Ramos (cell line): ENCODE measurements around the gene OR51B2.
"Not testable (repeated sequence)": the region's sequence is repeated elsewhere in the genome, so short reads cannot be mapped to it uniquely, and the experiment has no call there.

Experiments used
- in situ Hi-C: fragments of 300-500 bp; cut with MboI; formaldehyde crosslinking; loops from one replicate; pipeline ENCODE4 v1.14.3; 2022; ENCODE audit warnings: low sequenced_read_pairs; ENCODE audit not compliant: unreplicated experiment

The OR51B2 gene

DNA sequence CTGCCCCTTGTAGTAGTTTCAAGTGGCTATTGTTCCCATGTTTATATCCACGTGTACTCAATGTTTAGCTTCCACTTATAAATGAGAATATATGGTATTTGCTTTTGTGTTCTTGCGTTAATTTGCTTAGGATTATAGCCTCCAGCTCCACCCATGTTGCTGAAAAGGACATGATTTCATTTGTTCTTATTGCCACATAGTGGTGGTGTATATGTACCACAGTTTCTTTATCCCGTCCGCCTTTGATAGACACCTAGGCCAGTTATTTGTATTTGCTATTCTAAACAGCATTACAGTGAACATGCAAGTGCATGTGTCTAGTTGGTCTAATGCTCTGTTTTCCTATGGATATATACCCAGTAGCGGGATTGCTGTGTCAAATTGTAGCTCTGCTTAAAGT lies 6.8 kb downstream of the OR51B2 start:
- in situ Hi-C loops, result no loop called here

DNA sequence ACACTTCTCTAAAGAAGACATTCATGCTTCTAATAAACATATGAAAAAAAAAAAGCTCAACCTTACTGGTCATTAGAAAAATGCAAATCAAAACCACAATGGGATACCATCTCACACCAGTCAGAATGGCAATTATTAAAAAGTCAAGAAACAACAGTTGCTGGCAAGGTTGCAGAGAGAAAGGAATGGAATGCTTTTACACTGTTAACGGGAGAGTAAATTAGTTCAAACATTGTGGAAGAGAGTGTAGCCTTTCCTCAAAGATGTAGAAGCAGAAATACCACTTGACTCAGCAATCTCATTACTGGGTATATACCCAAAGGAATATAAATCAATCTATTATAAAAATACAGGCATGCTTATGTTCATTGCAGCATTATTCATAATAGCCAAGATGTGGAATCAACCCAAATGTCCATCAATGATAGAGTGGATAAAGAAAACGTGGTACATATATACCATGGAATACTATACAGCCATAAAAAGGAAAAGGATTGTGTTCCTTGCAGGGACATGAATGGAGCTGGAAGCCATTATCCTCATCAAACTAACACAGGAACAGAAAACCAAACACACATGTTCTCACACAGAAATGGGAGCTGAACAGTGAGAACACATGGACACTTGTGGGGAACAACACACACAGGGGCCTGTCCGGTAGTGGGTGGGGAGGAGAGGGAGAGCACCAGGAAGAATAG lies 10.6 kb downstream of the OR51B2 start:
- in situ Hi-C loops, result not testable (repeated sequence)

DNA sequence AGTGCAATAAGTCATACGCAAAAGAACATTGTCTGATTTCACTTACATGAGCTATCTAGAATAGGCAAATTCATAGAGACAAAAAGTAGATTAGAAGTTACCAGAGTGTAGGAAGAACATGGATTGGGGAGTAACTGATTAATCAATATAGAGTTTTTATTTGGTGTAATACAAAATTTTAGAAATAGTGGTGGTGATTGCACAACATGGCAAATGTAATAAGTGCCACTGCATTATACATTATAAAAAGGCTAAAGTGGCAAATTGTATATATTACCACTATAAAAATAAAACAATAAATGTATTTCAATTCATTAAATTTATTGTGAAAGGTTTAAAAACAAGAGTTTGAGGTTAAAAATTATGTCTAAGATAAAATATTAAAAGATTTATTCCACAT lies 13.7 kb downstream of the OR51B2 start:
- in situ Hi-C loops, result no loop called here

DNA sequence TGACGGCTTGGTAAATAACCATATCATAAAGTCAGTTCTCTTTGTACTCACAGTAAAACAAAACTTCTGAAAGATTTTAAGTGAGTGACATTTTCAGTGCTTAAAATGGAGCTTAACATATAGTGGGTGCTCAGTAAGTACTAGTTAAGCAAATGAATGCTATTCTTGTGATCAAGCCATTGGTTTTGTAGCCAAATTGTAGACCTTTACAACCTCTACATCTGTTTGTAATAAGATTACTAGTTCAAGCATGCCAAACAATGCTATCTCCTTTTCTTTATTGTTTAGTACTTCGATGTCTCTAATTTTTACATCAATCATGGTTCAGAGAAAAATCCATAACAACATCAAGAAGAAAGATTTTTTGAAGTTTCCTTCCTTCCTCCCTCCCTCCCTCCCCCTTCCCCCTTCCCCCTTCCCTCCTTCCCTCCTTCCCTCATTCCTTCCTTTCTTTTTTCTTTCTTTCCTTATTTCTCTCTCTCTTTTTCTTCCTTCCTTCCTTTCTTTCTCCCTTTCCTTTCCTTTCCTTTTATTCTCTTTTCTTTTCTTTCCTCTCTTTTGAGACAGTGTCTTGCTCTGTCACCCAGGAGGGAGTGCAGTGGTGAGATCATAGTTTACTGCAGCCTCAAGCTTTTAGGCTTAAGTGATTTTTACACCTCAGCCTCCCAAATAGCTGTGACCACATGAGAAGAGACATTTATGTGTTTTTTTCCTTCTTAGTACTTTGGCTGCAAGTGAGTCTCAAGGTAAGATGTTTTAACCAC lies 16.7 kb downstream of the OR51B2 start:
- in situ Hi-C loops, result no loop called here

DNA sequence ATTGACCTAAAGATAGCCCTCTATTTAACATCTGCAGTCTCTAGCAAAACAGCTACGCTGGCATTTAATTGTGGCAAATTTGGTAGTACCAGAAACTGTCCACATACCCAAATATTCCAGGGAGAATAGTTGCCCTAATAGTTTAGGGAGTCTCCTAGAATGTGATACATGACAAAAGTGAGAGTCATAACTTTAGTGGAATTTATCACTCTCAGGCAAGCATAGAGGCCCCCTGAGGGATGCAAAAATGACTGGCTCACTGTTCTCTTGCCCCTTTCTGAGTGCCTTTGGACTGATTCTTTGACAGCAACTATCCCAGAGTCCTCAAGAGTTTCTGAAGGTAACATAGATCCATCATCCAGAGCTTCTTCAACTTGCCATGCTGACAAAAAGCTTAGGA lies 20.1 kb downstream of the OR51B2 start:
- in situ Hi-C loops, result no loop called here

DNA sequence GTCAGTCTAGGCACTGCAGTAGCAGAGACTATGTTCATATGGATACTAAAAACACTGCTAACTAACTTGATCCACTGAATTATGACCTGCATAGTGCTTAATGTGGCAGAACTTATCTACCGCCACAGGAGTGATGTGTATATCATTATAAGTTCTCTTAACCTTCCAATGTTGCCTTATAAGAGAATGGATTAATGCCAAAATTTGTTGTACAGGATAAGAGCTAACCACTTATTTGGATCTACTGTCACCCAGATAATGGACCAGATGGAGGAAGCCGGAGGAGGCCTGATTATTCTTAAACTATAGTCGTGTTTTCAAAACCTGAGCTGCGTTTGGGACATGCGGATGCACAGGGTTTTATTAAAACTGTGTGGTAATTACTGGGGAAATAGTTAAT lies 20.5 kb downstream of the OR51B2 start:
- in situ Hi-C loops, result no loop called here

DNA sequence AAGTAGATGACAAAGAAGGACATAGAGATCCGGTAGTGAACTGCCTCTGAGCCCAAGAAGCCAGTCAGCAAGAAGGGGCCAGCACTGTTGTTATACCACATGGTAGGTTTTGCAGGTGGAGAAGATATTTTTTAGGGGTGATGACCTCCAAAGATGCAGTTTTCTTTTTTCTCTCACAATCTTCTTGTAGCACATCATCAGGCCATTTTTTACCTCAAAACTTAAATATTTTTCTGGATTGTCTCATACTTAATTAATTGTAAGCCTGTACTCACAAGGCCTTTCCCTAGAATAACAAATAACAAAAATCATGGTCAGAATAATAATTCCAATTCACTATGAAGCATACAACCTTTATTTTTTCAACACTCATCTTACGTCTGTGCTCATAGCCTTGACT lies 22.3 kb downstream of the OR51B2 start, which contains the start of gene OR51B4:
Gene OR51B4, minus strand, starts transcription at position 101 of the 400 bp plus-strand sequence. Its CDS starts 0 bp downstream, at position 101.
- in situ Hi-C loops, result no loop called here

DNA sequence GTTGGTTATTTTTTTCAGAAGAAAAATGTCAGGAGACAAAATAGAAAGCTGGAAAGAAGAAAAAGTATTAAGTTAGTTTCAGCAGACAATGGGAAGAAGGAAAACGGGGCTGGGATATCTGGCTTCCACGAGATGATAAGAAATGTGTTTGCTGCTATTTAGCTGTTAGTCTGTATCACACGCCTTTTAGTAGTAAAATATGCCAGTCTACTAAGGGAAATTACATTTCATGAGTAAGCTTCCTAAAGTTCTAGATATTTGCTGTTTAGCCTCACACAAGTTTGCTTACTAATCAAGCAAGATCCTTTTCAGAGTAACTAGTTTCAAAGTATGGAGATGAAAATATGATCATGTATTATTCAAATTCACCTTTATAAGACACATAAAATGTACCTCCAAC lies 23.8 kb downstream of the OR51B2 start:
- in situ Hi-C loops, result no loop called here

DNA sequence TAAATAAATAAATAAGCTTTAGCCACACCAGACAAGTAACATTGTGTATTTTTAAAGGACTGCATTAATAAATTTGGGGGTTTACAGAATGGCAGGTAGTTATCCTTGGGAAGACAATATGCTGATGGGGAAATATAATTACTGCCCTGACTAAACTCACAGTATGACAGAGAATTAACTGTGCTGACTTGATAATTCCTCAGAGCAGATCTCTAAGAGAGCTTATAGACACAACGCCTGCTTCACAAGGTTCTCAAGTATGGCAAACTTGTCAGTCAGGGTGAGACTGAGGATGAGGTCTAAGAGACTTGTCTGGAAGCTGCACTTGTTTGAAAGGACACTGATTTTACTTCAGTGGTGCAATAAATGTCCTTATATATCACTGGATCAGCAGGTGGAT lies 25.6 kb downstream of the OR51B2 start:
- in situ Hi-C loops, result no loop called here

DNA sequence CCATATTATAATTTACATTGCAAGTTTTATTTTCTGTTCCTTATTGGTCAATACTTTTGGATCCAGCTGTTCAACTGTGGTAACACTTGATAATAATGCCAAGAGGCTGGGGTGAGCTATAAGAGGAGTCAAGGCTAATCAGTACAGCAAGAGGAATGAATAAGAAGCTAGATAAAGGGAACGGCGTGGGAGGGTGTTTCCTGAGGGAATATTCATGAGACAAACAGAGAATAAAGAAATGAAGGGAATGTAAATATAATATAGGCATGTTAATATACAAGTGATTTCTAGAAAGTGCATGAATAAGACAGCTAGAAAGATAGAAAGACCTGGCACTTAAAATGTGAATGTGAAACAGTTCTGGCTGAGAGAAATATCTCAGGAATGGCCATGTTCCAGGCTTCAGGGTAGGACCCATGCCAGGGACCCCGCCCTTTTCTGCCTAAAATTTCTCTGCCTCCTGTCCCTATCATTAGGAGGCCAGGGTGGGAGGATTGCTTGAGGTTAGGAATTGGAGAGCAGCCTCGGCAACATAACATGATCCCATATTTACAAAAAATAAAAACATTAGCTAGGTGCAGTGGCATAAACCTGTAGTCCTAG lies 26.3 kb downstream of the OR51B2 start:
- in situ Hi-C loops, result no loop called here

DNA sequence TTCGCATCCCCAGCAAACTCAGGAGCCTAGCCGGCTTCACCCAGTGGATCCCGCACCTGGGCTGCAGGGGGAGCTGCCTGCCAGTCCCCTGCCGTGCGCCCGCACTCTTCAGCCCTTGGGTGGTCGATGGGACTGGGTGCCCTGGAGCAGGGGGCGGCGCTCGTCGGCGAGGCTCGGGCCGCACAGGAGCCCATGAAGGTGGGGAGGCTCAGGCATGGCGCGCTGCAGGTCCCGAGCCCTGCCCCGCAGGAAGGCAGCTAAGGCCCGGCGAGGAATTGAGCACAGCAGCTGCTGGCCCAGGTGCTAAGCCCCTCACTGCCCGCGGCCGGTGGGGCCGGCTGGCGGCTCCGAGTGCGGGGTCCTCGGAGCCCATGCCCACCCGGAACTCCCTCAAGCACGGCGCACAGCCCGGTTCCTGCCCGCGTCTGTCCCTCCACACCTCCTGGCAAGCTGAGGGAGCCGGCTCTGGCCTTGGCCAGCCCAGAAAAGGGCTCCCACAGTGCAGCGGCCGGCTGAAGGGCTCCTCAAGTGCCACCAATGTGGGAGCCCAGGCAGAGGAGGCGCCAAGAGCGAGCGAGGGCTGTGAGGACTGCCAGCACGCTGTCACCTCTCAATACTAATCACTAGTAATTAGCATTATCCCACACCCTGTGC lies 29.6 kb downstream of the OR51B2 start:
- in situ Hi-C loops, result not testable (repeated sequence)

DNA sequence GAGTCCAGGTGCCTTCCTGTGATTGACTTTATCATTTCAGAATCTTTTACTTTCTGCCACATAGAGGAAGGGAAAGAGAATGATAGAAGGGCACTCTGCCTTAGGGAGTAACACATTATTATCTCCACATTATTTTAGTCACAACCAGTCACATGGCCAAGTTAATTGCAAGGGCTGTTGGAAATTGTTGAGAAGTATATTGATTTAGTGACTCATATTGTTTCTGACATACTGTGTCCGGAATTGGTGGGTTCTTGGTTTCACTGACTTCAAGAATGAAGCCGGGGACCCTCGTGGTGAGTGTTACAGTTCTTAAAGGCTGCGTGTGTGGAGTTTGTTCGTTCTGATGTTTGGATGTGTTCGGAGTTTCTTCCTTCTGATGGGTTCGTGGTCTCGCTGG lies 31.1 kb downstream of the OR51B2 start:
- in situ Hi-C loops, result no loop called here

DNA sequence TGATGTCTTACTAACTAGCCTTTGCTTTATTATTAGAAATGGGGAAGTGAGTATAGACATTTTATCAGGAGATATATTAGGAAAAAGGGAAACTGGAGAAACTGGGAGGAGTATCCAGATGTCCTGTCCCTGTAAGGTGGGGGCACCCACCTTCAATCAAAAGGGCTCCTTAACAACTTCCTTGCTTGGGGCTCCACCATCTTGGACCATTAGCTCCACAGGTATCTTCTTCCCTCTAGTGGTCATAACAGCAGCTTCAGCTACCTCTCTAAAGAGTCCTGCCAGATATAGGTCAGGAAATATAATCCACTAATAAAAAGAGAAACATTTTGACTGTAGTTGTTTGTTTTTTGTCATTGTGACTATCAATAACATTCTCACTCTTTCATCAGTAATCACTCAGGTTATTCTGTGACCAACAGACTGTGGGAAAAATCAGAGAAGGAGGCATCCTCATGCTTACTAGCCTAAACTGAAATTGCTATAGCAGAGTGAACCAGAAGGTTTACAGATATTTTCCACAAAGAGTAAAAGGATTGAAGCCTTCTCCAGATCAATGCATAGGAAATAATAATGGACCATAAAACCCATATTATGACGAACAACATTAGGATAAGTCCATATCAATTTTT lies 32.8 kb downstream of the OR51B2 start:
- in situ Hi-C loops, result no loop called here

DNA sequence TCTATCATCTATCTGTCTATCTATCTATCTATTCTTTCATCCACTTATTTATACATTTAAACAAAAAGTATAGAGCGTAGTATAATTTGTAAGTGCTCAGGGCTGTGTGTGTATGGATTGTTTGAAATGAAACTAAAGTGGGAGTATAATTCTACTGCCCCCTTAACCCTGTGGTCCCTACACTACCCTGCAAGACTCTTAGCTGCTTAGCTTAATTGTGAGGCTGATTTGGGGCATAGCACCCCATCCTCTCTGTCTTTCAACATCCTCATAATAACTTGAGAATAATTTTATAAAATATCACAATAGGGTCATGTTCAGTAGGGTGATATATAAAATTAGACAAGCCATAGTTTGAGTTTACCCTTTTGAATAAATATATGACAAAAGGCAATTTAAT lies 34.0 kb downstream of the OR51B2 start:
- in situ Hi-C loops, result no loop called here

DNA sequence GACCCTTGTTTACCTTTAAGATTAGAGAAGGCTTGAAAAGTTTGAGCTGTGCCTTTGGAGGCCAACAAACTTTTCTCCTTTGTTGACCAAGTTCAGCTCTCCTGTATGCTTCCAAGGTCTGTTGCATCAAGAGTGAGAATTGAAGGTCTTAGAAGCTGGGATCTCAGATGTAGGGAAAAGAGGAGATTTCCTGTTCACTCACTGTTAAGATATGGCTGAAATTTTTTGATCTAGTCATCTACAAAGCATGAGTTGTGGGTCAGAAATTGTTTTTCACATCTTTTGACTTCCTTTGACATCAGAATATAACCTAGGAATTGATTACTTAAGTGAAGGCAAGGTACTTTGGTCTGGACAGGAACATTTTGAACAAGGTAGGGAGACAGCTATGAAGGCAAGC lies 34.4 kb downstream of the OR51B2 start:
- in situ Hi-C loops, result no loop called here

DNA sequence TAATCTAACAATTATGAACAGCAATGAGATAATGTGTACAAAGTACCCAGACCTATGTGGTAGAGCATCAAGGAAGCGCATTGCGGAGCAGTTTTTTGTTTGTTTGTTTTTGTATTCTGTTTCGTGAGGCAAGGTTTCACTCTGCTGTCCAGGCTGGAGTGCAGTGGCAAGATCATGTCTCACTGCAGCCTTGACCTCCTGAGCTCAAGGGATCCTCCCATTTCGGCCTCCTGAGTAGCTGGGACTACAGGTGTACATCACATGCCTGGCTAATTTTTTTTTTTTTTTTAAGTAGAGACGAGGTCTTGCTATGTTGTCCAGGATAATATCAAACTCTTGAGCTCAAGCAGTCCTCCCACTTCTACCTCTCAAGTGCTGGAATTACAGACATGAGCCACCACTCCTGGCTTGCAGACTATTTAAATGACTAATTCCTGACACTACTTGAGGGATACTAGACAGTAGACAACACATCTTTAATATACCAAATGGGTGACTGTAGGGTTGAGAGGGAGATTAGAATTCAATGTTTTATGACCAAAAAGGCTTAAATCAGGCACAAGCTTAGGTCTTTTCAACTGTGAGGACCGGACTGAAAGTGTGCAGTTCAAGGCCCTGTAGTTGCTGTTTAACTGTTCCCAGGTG lies 35.1 kb downstream of the OR51B2 start:
- in situ Hi-C loops, result no loop called here

DNA sequence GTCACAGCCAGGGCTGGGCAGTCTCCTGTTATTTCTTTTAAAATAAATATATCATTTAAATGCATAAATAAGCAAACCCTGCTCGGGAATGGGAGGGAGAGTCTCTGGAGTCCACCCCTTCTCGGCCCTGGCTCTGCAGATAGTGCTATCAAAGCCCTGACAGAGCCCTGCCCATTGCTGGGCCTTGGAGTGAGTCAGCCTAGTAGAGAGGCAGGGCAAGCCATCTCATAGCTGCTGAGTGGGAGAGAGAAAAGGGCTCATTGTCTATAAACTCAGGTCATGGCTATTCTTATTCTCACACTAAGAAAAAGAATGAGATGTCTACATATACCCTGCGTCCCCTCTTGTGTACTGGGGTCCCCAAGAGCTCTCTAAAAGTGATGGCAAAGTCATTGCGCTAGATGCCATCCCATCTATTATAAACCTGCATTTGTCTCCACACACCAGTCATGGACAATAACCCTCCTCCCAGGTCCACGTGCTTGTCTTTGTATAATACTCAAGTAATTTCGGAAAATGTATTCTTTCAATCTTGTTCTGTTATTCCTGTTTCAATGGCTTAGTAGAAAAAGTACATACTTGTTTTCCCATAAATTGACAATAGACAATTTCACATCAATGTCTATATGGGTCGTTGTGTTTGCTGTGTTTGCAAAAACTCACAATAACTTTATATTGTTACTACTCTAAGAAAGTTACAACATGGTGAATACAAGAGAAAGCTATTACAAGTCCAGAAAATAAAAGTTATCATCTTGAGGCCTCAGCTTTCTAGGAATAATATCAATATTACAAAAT lies 35.8 kb downstream of the OR51B2 start:
- in situ Hi-C loops, result no loop called here

DNA sequence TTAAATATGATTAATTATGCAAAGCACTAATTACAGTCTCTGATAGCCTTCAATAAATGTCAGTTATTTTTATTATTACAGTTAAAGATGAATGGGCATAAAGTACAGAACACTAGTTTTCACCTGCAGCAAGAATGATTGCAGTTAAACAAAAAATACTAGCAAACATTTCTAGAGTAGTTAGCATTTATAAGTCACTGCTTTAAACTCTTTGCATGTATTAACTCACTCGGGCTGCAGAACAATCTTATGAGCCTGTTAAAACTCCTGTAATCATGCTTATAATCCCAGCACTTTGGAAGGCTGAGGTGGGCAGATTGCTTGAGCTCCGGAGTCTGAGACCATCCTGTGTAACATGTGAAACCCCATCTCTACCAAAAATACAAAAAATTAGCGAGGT lies 37.2 kb downstream of the OR51B2 start:
- in situ Hi-C loops, result no loop called here

DNA sequence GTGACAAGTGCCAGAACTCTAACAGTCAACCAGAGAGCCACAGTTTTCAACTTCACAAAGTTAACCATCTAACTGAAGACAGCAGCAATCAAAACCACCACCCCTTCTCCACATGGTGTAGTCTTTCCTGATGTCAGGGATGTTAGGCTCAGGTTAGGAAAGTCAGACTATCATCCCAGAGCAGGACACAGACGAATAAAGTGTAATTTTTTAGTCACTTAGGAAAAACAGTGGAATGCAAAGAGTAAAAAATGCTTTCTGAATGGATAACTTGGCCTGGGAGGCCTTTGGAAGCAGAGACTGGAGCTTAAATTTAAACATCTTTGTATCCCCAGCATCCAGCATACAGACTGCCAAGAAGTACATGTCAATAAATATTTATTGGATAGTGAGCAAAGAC lies 37.7 kb downstream of the OR51B2 start:
- in situ Hi-C loops, result no loop called here
